ENCODE data around the gene GHITM. TPM values are rescaled to one million over a fixed set of nuclear protein-coding genes. Genes with fewer than 3 reads are reported as not detected.

GHITM gene
- total and polyA plus RNA-seq, 2 of the 8 experiments (the other 6 are each of a cell fraction or from before 2014, with no cell fraction given) = 86.2 to 97.0 TPM

DNA sequence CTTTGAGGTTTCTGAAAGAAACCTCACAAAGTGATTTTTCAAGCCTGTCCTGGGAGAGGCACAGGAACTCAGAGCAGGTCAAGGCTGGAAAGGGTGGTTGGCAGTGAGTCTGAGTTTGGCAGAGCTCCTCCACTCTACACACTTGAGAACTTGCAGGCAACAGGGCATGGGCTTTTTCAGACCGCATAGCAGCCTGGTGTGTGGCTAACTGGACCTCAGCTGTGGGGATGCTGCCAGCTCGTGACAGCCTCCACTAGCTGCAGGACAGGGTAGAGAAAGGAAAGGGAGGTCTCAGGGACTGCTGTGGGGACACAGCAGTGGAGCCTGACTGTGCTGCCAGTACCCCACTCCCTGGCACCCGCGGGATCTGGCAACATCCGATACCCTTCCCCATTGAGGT, 57.6 kb downstream of the GHITM start (continued):
- no peak for TF ChIP-seq SIN3A (conservative IDR thresholded peaks at IDR 0.05 in 1 of 2, IDR thresholded peaks at IDR 0.05 in 1 of 2; ENCODE audit: low read depth in 1 of 2, low read length in 2 of 2)
- no peak for TF ChIP-seq POU5F1 (IDR thresholded peaks at IDR 0.05; ENCODE audit: low read depth, low read length)
- TF ChIP-seq SIX5 (IDR thresholded peaks at IDR 0.05; ENCODE audit: low read depth, low read length) = no peak
- TF ChIP-seq MAFK (IDR thresholded peaks at IDR 0.05; ENCODE audit: low read depth, low read length) = no peak
- TF ChIP-seq CBX8 (IDR thresholded peaks at IDR 0.05; ENCODE audit: borderline replicate concordance, low read depth, low read length) = no peak
- no peak for TF ChIP-seq USF2 (IDR thresholded peaks at IDR 0.05; ENCODE audit: low read length)

Measured in H1 (cell line).